H1 (cell line): ENCODE data around the gene ZNF462.

Experiments used
- EZH2 ChIP-seq: fragments of 200-600 bp; sonication (generic); IDR thresholded peaks from 2 replicates; pipeline ENCODE4 v1.7.1; 2012; ENCODE audit warnings: low read depth, mild to moderate bottlenecking, moderate library complexity, low read length, inconsistent platforms; ENCODE audit not compliant: severe bottlenecking
- JUND ChIP-seq: IDR thresholded peaks from 2 replicates; pipeline ENCODE4 v1.6.1; 2011; ENCODE audit warnings: mild to moderate bottlenecking, improper control_type of control experiment, low read length
- POLR2A ChIP-seq, 2 experiments: IDR thresholded peaks; 1 replicate in 1 of 2; 2 replicates in 1 of 2; pipeline ENCODE4 v1.6.1; 2011; ENCODE audit warnings: low read depth in 2 of 2, low read length in 2 of 2, mild to moderate bottlenecking in 2 of 2; ENCODE audit errors: control extremely low read depth in 1 of 2
- RAD21 ChIP-seq, 2 experiments: IDR thresholded peaks in 1 of 2; conservative IDR thresholded peaks in 1 of 2; 2 replicates each; pipeline ENCODE4 v1.6.1; 2011; ENCODE audit warnings: low read depth in 2 of 2, low read length in 2 of 2, improper control_type of control experiment in 1 of 2, inconsistent platforms in 1 of 2, mild to moderate bottlenecking in 1 of 2, moderate library complexity in 1 of 2
- SP4 ChIP-seq: IDR thresholded peaks from 2 replicates; pipeline ENCODE4 v1.6.1; 2012; ENCODE audit warnings: low read length, inconsistent platforms
- TEAD4 ChIP-seq: IDR thresholded peaks from 2 replicates; pipeline ENCODE4 v1.6.1; 2012; ENCODE audit warnings: low read depth, low read length, inconsistent platforms, mixed read lengths
- TF ChIP-seq, protein P1 (sequence below), 3 experiments: IDR thresholded peaks; 1 replicate in 2 of 3; 2 replicates in 1 of 3; pipeline versions ENCODE4 v1.5.1 to v1.6.1; 2011; ENCODE audit warnings: low read length in 3 of 3, mild to moderate bottlenecking in 3 of 3, inconsistent platforms in 2 of 3, low read depth in 1 of 3, moderate library complexity in 1 of 3; ENCODE audit not compliant: insufficient read depth in 1 of 3; ENCODE audit errors: control extremely low read depth in 1 of 3

DNA sequence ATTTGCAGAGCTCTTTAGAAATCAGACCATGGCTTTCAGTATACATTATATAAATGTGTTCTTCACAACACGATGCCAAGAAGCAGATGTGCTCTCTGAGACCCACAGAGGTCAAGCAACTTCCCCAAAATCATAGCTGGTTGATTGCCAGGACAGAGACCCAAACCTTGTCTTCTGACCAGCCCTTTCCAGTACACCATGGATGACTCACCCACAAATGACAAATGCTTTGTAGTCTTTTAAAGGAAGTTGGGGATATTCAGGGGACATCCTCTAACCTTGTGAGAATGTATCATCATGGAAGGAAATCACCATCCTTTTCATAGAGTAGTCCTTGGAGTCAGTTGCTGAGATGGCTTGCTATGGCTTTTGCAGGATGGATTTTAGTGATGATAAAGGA, 30.1 kb downstream of the ZNF462 start:
- TF ChIP-seq, protein P1, sequence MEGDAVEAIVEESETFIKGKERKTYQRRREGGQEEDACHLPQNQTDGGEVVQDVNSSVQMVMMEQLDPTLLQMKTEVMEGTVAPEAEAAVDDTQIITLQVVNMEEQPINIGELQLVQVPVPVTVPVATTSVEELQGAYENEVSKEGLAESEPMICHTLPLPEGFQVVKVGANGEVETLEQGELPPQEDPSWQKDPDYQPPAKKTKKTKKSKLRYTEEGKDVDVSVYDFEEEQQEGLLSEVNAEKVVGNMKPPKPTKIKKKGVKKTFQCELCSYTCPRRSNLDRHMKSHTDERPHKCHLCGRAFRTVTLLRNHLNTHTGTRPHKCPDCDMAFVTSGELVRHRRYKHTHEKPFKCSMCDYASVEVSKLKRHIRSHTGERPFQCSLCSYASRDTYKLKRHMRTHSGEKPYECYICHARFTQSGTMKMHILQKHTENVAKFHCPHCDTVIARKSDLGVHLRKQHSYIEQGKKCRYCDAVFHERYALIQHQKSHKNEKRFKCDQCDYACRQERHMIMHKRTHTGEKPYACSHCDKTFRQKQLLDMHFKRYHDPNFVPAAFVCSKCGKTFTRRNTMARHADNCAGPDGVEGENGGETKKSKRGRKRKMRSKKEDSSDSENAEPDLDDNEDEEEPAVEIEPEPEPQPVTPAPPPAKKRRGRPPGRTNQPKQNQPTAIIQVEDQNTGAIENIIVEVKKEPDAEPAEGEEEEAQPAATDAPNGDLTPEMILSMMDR (IDR thresholded peaks at IDR 0.05; ENCODE audit: control extremely low read depth in 1 of 3, insufficient read depth in 1 of 3, low read depth in 1 of 3, low read length in 3 of 3): no peak
- no peak for TF ChIP-seq SP4
- TF ChIP-seq EZH2: no peak
- TF ChIP-seq JUND: no peak
- no peak for TF ChIP-seq RAD21 (IDR thresholded peaks at IDR 0.05 in 1 of 2, conservative IDR thresholded peaks at IDR 0.05 in 1 of 2; ENCODE audit: low read depth in 2 of 2, low read length in 2 of 2)
- no peak for TF ChIP-seq POLR2A (IDR thresholded peaks at IDR 0.05; ENCODE audit: control extremely low read depth in 1 of 2, low read depth in 2 of 2, low read length in 2 of 2)
- no peak for TF ChIP-seq TEAD4
